Fibroblast of lung (primary cell): ENCODE measurements around the gene ERRFI1.

ENCODE experiments used
- EZH2 ChIP-seq: IDR thresholded peaks from 2 replicates; pipeline ENCODE4 v1.5.1; 2012; ENCODE audit warnings: low read length, control low read depth, mild to moderate bottlenecking; ENCODE audit errors: missing control alignments
- TF ChIP-seq, protein P1 (sequence below), 2 donors: IDR thresholded peaks in 1 of 2; conservative IDR thresholded peaks in 1 of 2; 1 replicate in 1 of 2; 2 replicates in 1 of 2; pipeline ENCODE4 v1.5.1; 2011 to 2012; ENCODE audit warnings: low read length in 2 of 2, control low read depth in 1 of 2, inconsistent platforms in 1 of 2, low read depth in 1 of 2, mild to moderate bottlenecking in 1 of 2

DNA sequence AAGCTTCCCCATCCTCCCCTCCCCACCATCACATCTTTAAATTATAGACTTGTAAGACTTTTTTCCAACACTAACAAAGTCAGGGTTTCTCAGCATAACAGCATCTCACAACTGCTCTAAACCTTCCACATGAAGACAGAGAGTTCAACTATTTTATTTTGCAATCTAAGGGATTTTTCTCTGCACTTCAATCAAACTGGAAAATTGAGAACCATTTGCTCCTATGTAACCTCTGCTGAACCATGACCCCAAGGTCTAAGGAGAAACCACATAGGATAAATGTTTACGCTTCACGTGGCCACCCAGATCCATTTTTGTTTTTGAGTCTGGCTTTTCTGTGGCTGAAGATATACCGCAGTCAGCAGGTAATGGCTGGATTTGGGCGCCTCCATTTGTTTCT is 13.2 kb downstream of the ERRFI1 start:
- no peak for TF ChIP-seq EZH2
- TF ChIP-seq, protein P1, sequence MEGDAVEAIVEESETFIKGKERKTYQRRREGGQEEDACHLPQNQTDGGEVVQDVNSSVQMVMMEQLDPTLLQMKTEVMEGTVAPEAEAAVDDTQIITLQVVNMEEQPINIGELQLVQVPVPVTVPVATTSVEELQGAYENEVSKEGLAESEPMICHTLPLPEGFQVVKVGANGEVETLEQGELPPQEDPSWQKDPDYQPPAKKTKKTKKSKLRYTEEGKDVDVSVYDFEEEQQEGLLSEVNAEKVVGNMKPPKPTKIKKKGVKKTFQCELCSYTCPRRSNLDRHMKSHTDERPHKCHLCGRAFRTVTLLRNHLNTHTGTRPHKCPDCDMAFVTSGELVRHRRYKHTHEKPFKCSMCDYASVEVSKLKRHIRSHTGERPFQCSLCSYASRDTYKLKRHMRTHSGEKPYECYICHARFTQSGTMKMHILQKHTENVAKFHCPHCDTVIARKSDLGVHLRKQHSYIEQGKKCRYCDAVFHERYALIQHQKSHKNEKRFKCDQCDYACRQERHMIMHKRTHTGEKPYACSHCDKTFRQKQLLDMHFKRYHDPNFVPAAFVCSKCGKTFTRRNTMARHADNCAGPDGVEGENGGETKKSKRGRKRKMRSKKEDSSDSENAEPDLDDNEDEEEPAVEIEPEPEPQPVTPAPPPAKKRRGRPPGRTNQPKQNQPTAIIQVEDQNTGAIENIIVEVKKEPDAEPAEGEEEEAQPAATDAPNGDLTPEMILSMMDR (conservative IDR thresholded peaks at IDR 0.05 in 1 of 2, IDR thresholded peaks at IDR 0.05 in 1 of 2; ENCODE audit: low read depth in 1 of 2, low read length in 2 of 2), result no peak
